Measurements from ENCODE around the gene ZFPM1.

The ZFPM1 gene

GRCh38 chr16:88475037-88475436 lies 22.0 kb downstream of the ZFPM1 start (continued):
- no peak for TF ChIP-seq POU6F1 (CRISPR knock-in tag; IDR thresholded peaks at IDR 0.05; ENCODE audit: borderline replicate concordance, low read depth)
- TF ChIP-seq TSHZ2 (CRISPR knock-in tag; IDR thresholded peaks at IDR 0.05): no peak
- no peak for TF ChIP-seq ZNF8 (CRISPR knock-in tag; IDR thresholded peaks at IDR 0.05)

- TF ChIP-seq ZNF565 (CRISPR knock-in tag; conservative IDR thresholded peaks at IDR 0.05; ENCODE audit: low read depth): no peak
- ATAC-seq: no peak
Observed at GRCh38 chr16:88476203-88476602, 23.1 kb downstream of the ZFPM1 start.

GRCh38 chr16:88476817-88477397 lies 23.8 kb downstream of the ZFPM1 start:
- TF ChIP-seq TCF4 (CRISPR knock-in tag; IDR thresholded peaks at IDR 0.05; ENCODE audit: borderline replicate concordance): no peak
- TF ChIP-seq CREB5 (CRISPR knock-in tag; IDR thresholded peaks at IDR 0.05; ENCODE audit: low read depth): no peak
- TF ChIP-seq ZFP30 (CRISPR knock-in tag; IDR thresholded peaks at IDR 0.05): no peak
- TF ChIP-seq ZNF565 (CRISPR knock-in tag; conservative IDR thresholded peaks at IDR 0.05; ENCODE audit: low read depth): no peak
- TF ChIP-seq ZFP3 (CRISPR knock-in tag; IDR thresholded peaks at IDR 0.05): no peak
- no peak for TF ChIP-seq ZNF70 (CRISPR knock-in tag; IDR thresholded peaks at IDR 0.05)
- TF ChIP-seq PPARA (CRISPR knock-in tag; IDR thresholded peaks at IDR 0.05; ENCODE audit: borderline replicate concordance): no peak
- TF ChIP-seq TSHZ2 (CRISPR knock-in tag; IDR thresholded peaks at IDR 0.05): no peak
- no peak for TF ChIP-seq ESRRG (CRISPR knock-in tag; IDR thresholded peaks at IDR 0.05)
- TF ChIP-seq RARB (CRISPR knock-in tag; IDR thresholded peaks at IDR 0.05): no peak
- TF ChIP-seq SNAI2 (CRISPR knock-in tag; IDR thresholded peaks at IDR 0.05): no peak
- TF ChIP-seq CSDC2 (CRISPR knock-in tag; IDR thresholded peaks at IDR 0.05): no peak
- no peak for TF ChIP-seq TOX (CRISPR knock-in tag; IDR thresholded peaks at IDR 0.05; ENCODE audit: borderline replicate concordance)
- no peak for TF ChIP-seq ISL1 (CRISPR knock-in tag; IDR thresholded peaks at IDR 0.05)

GRCh38 chr16:88477631-88478519 lies 24.8 kb downstream of the ZFPM1 start:
- TF ChIP-seq CREB5 (CRISPR knock-in tag; IDR thresholded peaks at IDR 0.05; ENCODE audit: low read depth) (no peak), SNAI2 (CRISPR knock-in tag; IDR thresholded peaks at IDR 0.05) (no peak), ESRRG (CRISPR knock-in tag; IDR thresholded peaks at IDR 0.05) (no peak), ISL1 (CRISPR knock-in tag; IDR thresholded peaks at IDR 0.05) (no peak), ZNF565 (CRISPR knock-in tag; conservative IDR thresholded peaks at IDR 0.05; ENCODE audit: low read depth) (no peak), RARB (CRISPR knock-in tag; IDR thresholded peaks at IDR 0.05) (no peak), TOX (CRISPR knock-in tag; IDR thresholded peaks at IDR 0.05; ENCODE audit: borderline replicate concordance) (no peak), TCF4 (CRISPR knock-in tag; IDR thresholded peaks at IDR 0.05; ENCODE audit: borderline replicate concordance) (no peak), OSR1 (CRISPR knock-in tag; IDR thresholded peaks at IDR 0.05) (no peak), ZC3H10 (CRISPR knock-in tag; IDR thresholded peaks at IDR 0.05) (no peak), ZNF8 (CRISPR knock-in tag; IDR thresholded peaks at IDR 0.05) (no peak), ZFP3 (CRISPR knock-in tag; IDR thresholded peaks at IDR 0.05) (no peak), POU6F1 (CRISPR knock-in tag; IDR thresholded peaks at IDR 0.05; ENCODE audit: borderline replicate concordance, low read depth) (no peak), ZFP30 (CRISPR knock-in tag; IDR thresholded peaks at IDR 0.05) (no peak)
- ATAC-seq: no peak

More at GRCh38 chr16:88476817-88477397, 23.8 kb downstream of the ZFPM1 start:
- ATAC-seq: no peak
